GM13977 (cell line): ENCODE results near the gene UBAC2.

Source experiments
- DNase-seq: peaks from one replicate; pipeline ENCODE4 v3.0.0; 2012; ENCODE audit warnings: low spot score
- CTCF ChIP-seq: IDR thresholded peaks from 2 replicates; pipeline ENCODE4 v1.5.1; 2012; ENCODE audit warnings: mild to moderate bottlenecking, control low read depth; ENCODE audit not compliant: insufficient read depth; ENCODE audit errors: extremely low read depth, missing control alignments
- in situ Hi-C: fragments of 300-500 bp; cut with MboI; formaldehyde crosslinking; loops from one replicate; pipeline ENCODE4 v1.12.0; 2022; ENCODE audit warnings: low sequenced_read_pairs, low pct_unique_long_range_greater_than_20kb, mixed read lengths, inconsistent platforms; ENCODE audit not compliant: unreplicated experiment

The UBAC2 gene

GRCh38 chr13:99302637-99303505, 102.2 kb downstream of the UBAC2 start:
- DNase-seq = no peak
- in situ Hi-C loops = no loop called here
- no peak for TF ChIP-seq CTCF

DNA sequence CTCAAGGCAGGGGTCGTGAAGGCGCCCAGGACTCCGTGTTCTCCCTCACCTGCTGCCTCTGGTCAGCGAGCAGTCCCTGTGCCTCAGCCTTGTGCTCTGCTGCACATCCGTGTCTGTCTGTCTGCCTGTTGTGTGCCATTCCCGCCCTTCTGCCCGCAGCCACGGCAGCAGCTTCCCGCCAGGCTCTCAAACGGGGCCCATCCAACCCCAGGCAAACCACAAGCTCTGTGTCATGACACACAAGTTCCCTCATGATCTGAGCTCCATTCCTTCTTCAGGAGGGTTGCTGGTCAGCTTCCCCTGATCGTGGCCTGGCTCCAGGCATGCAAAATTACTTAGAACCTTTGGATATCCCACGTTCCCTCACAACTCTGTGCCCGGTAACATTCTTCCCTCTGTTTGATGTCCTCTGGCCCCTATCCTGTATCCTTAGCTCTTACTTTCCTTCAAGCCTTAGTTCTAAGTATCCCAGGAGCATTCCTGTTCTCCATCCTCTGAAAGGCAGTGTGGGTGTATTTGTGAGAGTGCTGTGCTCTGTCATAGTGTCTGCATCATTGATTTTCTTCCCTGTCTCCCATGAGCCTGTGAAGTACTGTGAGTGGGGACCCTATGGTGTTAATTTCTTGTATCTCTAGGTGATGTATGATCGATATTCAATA, 103.3 kb downstream of the UBAC2 start:
- in situ Hi-C loops = no loop called here
- no peak for TF ChIP-seq CTCF
- DNase-seq = no peak

DNA sequence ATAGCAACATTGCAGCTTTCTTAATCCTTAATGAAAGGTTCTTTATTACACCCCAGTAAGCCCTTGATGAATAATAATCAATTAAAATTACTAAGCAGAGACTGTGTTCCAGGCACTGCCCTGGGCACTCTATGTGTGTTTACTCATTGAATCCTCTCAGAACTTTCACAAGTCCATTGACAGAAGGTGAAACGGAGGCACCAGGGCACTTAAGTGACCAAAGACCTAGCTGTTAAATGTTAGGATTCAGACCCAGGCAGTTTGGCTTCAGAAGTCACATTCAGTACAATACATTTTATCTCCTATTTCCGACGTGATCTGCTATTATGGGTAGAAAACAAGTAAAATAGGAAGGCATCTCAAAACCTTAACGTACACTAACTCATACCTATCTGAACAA, 103.9 kb downstream of the UBAC2 start:
- TF ChIP-seq CTCF = no peak
- no peak for DNase-seq
- in situ Hi-C loops = no loop called here

GRCh38 chr13:99305158-99305557, 104.5 kb downstream of the UBAC2 start:
- DNase-seq = no peak
- no peak for TF ChIP-seq CTCF

GRCh38 chr13:99305566-99305965, 104.9 kb downstream of the UBAC2 start:
- no peak for DNase-seq
- no peak for TF ChIP-seq CTCF
- in situ Hi-C loops = no loop called here

More at GRCh38 chr13:99305158-99305557, 104.5 kb downstream of the UBAC2 start:
- in situ Hi-C loops = no loop called here

DNA sequence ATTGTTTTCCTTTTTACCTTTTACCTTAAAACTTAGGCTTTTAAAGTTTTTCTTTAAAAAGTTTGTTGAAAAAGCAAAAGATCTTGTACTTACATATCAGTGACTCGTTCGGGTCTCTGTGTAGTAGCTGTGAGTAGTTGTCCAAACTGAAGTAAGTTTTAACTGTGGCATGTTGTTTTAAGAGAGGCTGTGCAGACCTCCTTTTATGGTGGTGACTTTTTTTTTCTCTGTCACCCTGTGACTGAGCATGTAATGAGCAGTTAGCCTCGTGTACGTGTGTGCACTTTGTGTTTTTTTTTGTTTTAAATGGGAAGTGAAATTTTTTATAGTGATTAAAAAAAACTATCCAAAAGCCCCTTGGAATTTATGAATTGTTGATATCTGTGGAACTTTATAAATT, 106.6 kb downstream of the UBAC2 start, which contains the start of gene GPR183:
Gene GPR183, minus strand, starts transcription at position 153 of the 400 bp plus-strand sequence. CDS start 11,254 bp downstream, outside the sequence.
- no peak for TF ChIP-seq CTCF
- in situ Hi-C loops = no loop called here
- peak; percentile 75 for DNase-seq
